Spleen (tissue), 7 donors: ENCODE measurements around the gene URM1.

Experiments
- CTCF ChIP-seq, 11 experiments: fragments of 200-600 bp in 7 of 11; fragments of 450-650 bp in 4 of 11; sonication (generic) in 4 of 11; IDR thresholded peaks in 8 of 11; conservative IDR thresholded peaks in 3 of 11; 1 replicate in 7 of 11; 2 replicates in 4 of 11; pipeline versions ENCODE4 v1.4.0 to v1.8.0; 2016 to 2021; ENCODE audit warnings: antibody characterized with exemption in 11 of 11, inconsistent platforms in 4 of 11, mild to moderate bottlenecking in 1 of 11
- POLR2A ChIP-seq, 3 donors: fragments of 450-650 bp; IDR thresholded peaks; one replicate each; pipeline ENCODE4 v1.5.1; 2017; ENCODE audit warnings: antibody characterized with exemption in 3 of 3, mild to moderate bottlenecking in 1 of 3
- donor health status: DM: no; HTN: no; CAD: no; lungs with moderate emphysema.
- donor health status: DM: no; HTN: no; CAD: no.
- donor health status: DM: no; HTN: no; CAD: no.

DNA sequence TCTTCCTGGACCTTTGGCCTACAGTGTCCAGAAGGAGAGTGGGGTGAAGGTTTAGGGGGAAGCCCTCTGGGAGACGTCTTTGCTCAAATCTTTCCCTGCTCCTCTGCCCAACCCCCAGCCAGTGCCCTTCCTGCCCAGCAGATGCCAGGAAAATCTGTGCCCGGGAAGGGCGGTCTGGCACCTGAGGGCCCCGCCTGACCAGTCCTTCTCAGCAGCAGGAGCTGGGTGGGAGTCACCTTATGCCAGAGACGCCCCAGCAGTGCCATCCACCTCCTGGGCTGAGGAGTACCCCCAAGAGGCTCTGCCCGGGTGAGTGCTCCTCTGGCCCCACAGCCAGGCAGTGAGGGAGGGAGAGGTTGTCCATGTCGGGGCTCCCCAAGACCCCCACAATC, 34.6 kb downstream of the URM1 start:
- no peak for TF ChIP-seq CTCF (IDR thresholded peaks at IDR 0.05 in 8 of 11, conservative IDR thresholded peaks at IDR 0.05 in 3 of 11)
- TF ChIP-seq POLR2A (IDR thresholded peaks at IDR 0.05), result no peak
